ENCODE results near the gene C2CD2.

DNA sequence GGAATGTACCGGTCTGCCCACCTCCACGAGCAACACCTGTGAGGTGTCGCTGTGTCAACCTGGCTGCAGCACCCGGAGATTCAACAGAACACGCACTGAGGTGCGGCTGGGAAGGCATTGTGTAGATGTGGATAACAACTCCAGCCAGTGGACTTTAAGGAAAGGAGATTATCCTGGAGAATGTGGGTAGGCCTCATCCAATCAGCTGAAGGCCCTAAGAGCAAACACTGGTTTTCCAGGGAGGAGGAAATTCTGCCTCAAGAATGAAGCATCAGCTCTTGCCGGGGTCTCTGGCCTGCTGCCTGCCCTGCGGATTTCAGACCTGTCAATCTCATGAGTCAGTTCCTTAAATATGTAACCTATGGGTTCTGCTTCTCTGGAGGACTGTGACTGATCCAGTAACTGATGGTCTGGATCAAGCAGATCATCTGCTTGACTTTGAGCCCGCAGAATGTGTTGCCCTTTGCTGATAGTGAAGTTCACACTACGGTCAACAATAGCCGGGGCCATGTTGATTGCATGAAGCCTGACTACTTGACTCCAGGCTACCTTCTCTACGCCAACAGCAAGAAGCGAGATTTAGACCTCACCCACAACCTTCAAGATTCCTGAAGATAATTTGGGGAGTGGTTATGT lies 58.8 kb downstream of the C2CD2 start:
- TF ChIP-seq, protein P1, sequence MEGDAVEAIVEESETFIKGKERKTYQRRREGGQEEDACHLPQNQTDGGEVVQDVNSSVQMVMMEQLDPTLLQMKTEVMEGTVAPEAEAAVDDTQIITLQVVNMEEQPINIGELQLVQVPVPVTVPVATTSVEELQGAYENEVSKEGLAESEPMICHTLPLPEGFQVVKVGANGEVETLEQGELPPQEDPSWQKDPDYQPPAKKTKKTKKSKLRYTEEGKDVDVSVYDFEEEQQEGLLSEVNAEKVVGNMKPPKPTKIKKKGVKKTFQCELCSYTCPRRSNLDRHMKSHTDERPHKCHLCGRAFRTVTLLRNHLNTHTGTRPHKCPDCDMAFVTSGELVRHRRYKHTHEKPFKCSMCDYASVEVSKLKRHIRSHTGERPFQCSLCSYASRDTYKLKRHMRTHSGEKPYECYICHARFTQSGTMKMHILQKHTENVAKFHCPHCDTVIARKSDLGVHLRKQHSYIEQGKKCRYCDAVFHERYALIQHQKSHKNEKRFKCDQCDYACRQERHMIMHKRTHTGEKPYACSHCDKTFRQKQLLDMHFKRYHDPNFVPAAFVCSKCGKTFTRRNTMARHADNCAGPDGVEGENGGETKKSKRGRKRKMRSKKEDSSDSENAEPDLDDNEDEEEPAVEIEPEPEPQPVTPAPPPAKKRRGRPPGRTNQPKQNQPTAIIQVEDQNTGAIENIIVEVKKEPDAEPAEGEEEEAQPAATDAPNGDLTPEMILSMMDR (optimal IDR thresholded peaks at IDR 0.05 in 1 of 3, IDR thresholded peaks at IDR 0.05 in 1 of 3, conservative IDR thresholded peaks at IDR 0.05 in 1 of 3; ENCODE audit: extremely low read depth in 1 of 3, insufficient read depth in 2 of 3, low read length in 3 of 3) = no peak
- no peak for TF ChIP-seq EZH2 (IDR thresholded peaks at IDR 0.05; ENCODE audit: low read length)
